ENCODE results near the gene CX3CL1. TPM values are rescaled to one million over a fixed set of nuclear protein-coding genes. Genes with fewer than 3 reads are reported as not detected.
"Not testable (repeated sequence)": the region's sequence is repeated elsewhere in the genome, so short reads cannot be mapped to it uniquely, and the experiment has no call there.

Gene CX3CL1
- total RNA-seq, 4 donors from 2014 or later: 8.7 to 18.4 (median 15.4) TPM

DNA sequence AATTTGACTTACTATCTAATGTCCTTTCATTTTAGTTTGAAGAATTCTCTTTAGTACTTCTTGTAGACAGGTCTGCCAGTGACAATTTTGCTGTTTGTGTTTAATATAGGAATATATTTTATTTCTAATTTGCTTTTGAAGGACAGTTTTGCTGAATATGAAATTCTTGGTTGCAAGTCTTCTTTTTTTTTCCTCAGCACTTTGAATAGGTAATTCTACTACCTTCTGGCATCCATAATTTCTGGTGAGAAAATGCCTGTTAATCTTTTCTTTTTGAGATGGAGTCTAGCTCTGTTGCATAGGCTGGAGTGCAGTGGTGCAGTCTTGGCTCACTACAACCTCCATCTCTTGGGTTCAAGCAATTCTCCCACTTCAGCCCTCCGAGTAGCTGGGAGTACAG, 38.9 kb upstream of the CX3CL1 start:
- H3K4me1 ChIP-seq: no peaks in the 10 kb centered on the region
- no peaks in the 10 kb centered on the region for H3K27me3 ChIP-seq
- DNase-seq (ENCODE audit: low spot score in 2 of 2): no peak
- no peaks in the 10 kb centered on the region for H3K36me3 ChIP-seq
- peaks cover 0 to 19% (median 2%) of the 10 kb centered on the region in 4 donors for H3K9me3 ChIP-seq
- H3K4me3 ChIP-seq: no peak overlapping the region
- H3K27ac ChIP-seq: no peak overlapping the region
- WGBS, 2 donors: 88% methylated on average over 1 of the region's 1 CpG
- TF ChIP-seq POLR2A (IDR thresholded peaks at IDR 0.05) (no peak), EP300 (IDR thresholded peaks at IDR 0.05) (no peak)
- TF ChIP-seq, protein P1, sequence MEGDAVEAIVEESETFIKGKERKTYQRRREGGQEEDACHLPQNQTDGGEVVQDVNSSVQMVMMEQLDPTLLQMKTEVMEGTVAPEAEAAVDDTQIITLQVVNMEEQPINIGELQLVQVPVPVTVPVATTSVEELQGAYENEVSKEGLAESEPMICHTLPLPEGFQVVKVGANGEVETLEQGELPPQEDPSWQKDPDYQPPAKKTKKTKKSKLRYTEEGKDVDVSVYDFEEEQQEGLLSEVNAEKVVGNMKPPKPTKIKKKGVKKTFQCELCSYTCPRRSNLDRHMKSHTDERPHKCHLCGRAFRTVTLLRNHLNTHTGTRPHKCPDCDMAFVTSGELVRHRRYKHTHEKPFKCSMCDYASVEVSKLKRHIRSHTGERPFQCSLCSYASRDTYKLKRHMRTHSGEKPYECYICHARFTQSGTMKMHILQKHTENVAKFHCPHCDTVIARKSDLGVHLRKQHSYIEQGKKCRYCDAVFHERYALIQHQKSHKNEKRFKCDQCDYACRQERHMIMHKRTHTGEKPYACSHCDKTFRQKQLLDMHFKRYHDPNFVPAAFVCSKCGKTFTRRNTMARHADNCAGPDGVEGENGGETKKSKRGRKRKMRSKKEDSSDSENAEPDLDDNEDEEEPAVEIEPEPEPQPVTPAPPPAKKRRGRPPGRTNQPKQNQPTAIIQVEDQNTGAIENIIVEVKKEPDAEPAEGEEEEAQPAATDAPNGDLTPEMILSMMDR (IDR thresholded peaks at IDR 0.05): no peak

DNA sequence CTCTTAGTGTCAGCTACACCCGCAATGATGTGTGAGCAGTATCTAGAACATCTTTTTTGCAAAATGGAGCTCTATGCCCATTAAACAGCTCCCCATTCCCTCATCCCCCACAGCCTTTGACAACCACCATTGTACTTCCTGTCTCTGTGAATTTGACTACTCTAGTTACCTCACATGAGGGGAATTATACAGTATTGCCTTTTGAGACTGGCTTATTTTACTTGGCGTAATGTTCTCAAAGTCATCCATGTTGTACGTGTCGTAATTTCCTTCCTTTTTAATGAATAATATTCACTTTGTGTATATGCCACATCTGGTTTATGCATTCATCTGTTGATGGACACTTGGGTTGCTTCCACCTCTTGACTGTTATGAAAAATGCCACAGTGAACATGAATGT, 36.9 kb upstream of the CX3CL1 start:
- no peak for DNase-seq (ENCODE audit: low spot score in 2 of 2)
- H3K4me3 ChIP-seq: no peak overlapping the region
- no peaks in the 10 kb centered on the region for H3K27me3 ChIP-seq
- no peak overlapping the region for H3K27ac ChIP-seq
- no peak for TF ChIP-seq EP300 (IDR thresholded peaks at IDR 0.05)
- TF ChIP-seq, protein P1 (IDR thresholded peaks at IDR 0.05): no peak
- no peak for TF ChIP-seq POLR2A (IDR thresholded peaks at IDR 0.05)
- WGBS, 2 donors: 72 to 77% methylated on average over 4 of the region's 4 CpGs
- peaks cover 0 to 7% (median 0%) of the 10 kb centered on the region in 4 donors for H3K4me1 ChIP-seq
- peaks cover 0 to 19% (median 2%) of the 10 kb centered on the region in 4 donors for H3K9me3 ChIP-seq
- no peaks in the 10 kb centered on the region for H3K36me3 ChIP-seq

DNA sequence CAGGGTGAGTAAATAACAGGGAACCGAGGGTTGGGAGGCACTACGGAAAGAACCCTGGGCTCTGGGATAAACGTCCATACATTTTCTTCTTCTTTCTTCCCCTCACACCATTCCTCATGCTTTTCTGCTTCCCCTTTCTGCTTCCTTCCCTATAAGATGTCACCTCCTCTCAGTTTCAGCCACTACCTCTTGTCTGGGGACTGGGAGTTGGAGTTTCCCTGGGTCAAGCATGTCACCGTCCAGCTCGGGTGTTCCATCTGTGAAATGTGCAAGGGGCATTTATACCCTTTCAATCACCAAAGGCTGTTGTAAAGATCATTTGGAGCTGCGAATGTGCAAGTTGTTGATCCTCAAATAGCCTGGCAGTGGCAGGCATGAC, 31.2 kb upstream of the CX3CL1 start:
- TF ChIP-seq POLR2A (IDR thresholded peaks at IDR 0.05) (no peak), EP300 (IDR thresholded peaks at IDR 0.05) (no peak)
- TF ChIP-seq, protein P1 (IDR thresholded peaks at IDR 0.05): no peak
- H3K9me3 ChIP-seq: peaks cover 0 to 11% (median 2%) of the 10 kb centered on the region in 4 donors
- no peak overlapping the region for H3K4me3 ChIP-seq
- no peaks in the 10 kb centered on the region for H3K36me3 ChIP-seq
- no peaks in the 10 kb centered on the region for H3K27me3 ChIP-seq
- WGBS, 2 donors: 82 to 85% methylated on average over 6 of the region's 6 CpGs
- H3K27ac ChIP-seq: no peak overlapping the region
- no peak for DNase-seq (ENCODE audit: low spot score in 2 of 2)
- H3K4me1 ChIP-seq: peaks cover 0 to 18% (median 0%) of the 10 kb centered on the region in 4 donors

DNA sequence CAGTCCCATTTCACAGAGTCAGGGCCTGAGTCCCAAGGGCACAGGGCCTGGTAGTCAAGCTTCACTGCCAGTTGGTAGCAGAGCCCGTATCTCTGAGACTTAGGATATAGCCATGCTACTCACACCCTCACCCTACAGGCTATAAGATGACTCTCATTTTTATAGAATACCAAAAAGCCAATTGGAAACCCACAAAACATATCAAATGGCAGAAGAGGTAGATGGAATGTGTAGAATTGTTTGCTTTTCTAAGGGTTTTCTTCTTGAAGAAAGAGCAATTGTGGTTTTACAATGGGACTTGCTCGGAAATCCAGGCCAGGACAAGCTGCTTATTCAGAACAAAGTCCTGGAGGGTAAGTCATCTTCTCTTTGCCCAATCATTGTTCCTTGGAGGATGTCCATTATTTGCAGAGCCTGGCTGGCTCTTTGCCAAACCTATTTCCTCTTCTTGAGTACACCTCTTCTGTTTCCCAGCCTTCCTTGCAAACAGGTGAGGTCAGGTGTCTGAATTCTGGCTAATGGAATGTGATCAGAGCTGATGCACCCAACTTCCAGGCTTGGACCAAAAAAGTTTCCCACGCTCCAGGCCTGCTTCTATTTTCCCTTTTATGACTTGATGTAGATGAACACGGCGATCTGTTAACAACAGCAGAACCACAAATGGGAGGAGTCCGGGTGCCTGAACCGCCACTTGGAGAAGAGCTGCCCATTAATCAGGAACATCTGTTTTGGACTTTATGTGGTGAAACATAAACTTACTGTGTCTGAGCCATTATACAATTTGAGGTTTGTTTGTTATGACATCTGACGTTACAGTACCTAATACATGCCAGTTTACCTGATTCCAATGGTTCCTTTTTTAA, 30.6 kb upstream of the CX3CL1 start:
- H3K27me3 ChIP-seq: no peaks in the 10 kb centered on the region
- H3K36me3 ChIP-seq: no peaks in the 10 kb centered on the region
- 49 to 58% methylated on average over 8 of the region's 8 CpGs for WGBS, 2 donors
- no peak overlapping the region for H3K27ac ChIP-seq
- peak in 1 of 2 donors; percentile 32 for DNase-seq (ENCODE audit: low spot score in 2 of 2)
- H3K9me3 ChIP-seq: peaks cover 0 to 11% (median 2%) of the 10 kb centered on the region in 4 donors
- H3K4me1 ChIP-seq: peaks cover 0 to 18% (median 0%) of the 10 kb centered on the region in 4 donors
- TF ChIP-seq EP300 (IDR thresholded peaks at IDR 0.05) (no peak), POLR2A (IDR thresholded peaks at IDR 0.05) (no peak)
- TF ChIP-seq, protein P1 (IDR thresholded peaks at IDR 0.05): no peak
- no peak overlapping the region for H3K4me3 ChIP-seq

DNA sequence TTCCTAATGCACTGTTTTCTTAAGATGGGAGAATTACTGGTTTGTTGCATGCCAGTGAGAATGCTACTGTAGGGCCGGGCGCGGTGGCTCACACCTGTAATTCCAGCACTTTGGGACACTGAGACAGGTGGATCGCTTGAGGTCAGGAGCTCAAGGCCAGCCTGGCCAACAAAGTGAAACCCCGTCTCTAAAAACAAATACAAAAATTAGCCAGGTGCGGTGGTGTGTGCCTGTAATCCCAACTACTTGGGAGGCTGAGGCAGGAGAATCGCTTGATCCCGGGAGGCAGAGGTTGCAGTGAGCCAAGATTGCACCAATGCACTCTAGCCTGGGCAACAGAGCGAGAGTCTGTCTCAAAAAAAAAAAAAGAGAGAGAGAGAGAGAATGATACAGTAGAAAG, 29.7 kb upstream of the CX3CL1 start:
- not testable (repeated sequence) for H3K4me3 ChIP-seq; H3K27ac ChIP-seq; H3K36me3 ChIP-seq; DNase-seq (ENCODE audit: low spot score in 2 of 2); H3K27me3 ChIP-seq
- 86 to 92% methylated on average over 9 of the region's 9 CpGs for WGBS, 2 donors
- Histone ChIP-seq H3K9me3 (peaks cover 0 to 14% (median 0%) of the 10 kb centered on the region in 4 donors), H3K4me1 (peaks cover 0 to 18% (median 0%) of the 10 kb centered on the region in 4 donors)

Data from tibial nerve (tissue), 4 donors.